ENCODE results near the gene THSD1. TPM values are rescaled to one million over a fixed set of nuclear protein-coding genes. Genes with fewer than 3 reads are reported as not detected.
A peak's percentile ranks its signal among the peaks of the same experiment; 100 is the strongest.
"Not testable (repeated sequence)": the region's sequence is repeated elsewhere in the genome, so short reads cannot be mapped to it uniquely, and the experiment has no call there.

THSD1 gene
- total and polyA plus RNA-seq, 8 donors: 10.8 to 57.2 (median 48.3) TPM

- Histone ChIP-seq H3K4me1 (peaks cover 5 to 6% of the 10 kb centered on the region in 2 donors), H3K36me3 (peaks cover 0 to 10% of the 10 kb centered on the region in 2 donors), H3K27ac (no peak overlapping the region), H3K27me3 (no peaks in the 10 kb centered on the region), H3K9me3 (no peaks in the 10 kb centered on the region), H3K4me3 (no peak overlapping the region)
- ATAC-seq (no peak), DNase-seq (no peak)
- intact Hi-C loops (cut with DNase I): no loop called here
- no peak for TF ChIP-seq CTCF (IDR thresholded peaks at IDR 0.05)
Measured at GRCh38 chr13:52374873-52375411, 31.0 kb downstream of the THSD1 start.

- DNase-seq: no peak
- H3K27me3 ChIP-seq: no peaks in the 10 kb centered on the region
- H3K36me3 ChIP-seq: peaks cover 0 to 10% of the 10 kb centered on the region in 2 donors
- no peaks in the 10 kb centered on the region for H3K9me3 ChIP-seq
- TF ChIP-seq CTCF (IDR thresholded peaks at IDR 0.05): no peak
- no peak for ATAC-seq
- intact Hi-C loops (cut with DNase I): no loop called here
- no peak overlapping the region for H3K27ac ChIP-seq
- no peak overlapping the region for H3K4me3 ChIP-seq
- peaks cover 5 to 6% of the 10 kb centered on the region in 2 donors for H3K4me1 ChIP-seq
Measured at GRCh38 chr13:52374389-52374788, 31.6 kb downstream of the THSD1 start.

GRCh38 chr13:52373277-52373676 lies 32.7 kb downstream of the THSD1 start:
- H3K36me3 ChIP-seq; H3K4me1 ChIP-seq; intact Hi-C loops (cut with DNase I); H3K9me3 ChIP-seq; H3K4me3 ChIP-seq; H3K27me3 ChIP-seq; ATAC-seq; DNase-seq; H3K27ac ChIP-seq: not testable (repeated sequence)

- intact Hi-C loops (cut with DNase I): no loop called here
- no peak for DNase-seq
- ATAC-seq: peak; percentile 47
- no peak for TF ChIP-seq CTCF (IDR thresholded peaks at IDR 0.05)
- no peaks in the 10 kb centered on the region for H3K36me3 ChIP-seq
- H3K9me3 ChIP-seq: no peaks in the 10 kb centered on the region
- H3K27ac ChIP-seq: no peak overlapping the region
- no peaks in the 10 kb centered on the region for H3K27me3 ChIP-seq
- no peak overlapping the region for H3K4me3 ChIP-seq
- H3K4me1 ChIP-seq: peaks cover 5 to 6% of the 10 kb centered on the region in 2 donors
Measured at GRCh38 chr13:52371736-52372247, 34.2 kb downstream of the THSD1 start.

GRCh38 chr13:52366291-52366690 lies 39.7 kb downstream of the THSD1 start:
- Histone ChIP-seq H3K4me1 (no peaks in the 10 kb centered on the region), H3K27ac (no peak overlapping the region), H3K27me3 (no peaks in the 10 kb centered on the region), H3K36me3 (no peaks in the 10 kb centered on the region), H3K9me3 (no peaks in the 10 kb centered on the region), H3K4me3 (no peak overlapping the region)
- no peak for ATAC-seq
- peak in 1 of 4 donors; percentile 28 for DNase-seq
- intact Hi-C loops (cut with DNase I): no loop called here
- TF ChIP-seq CTCF (IDR thresholded peaks at IDR 0.05): no peak

- intact Hi-C loops (cut with DNase I); H3K4me1 ChIP-seq; H3K9me3 ChIP-seq; H3K27ac ChIP-seq; H3K36me3 ChIP-seq; H3K4me3 ChIP-seq; H3K27me3 ChIP-seq; ATAC-seq; DNase-seq: not testable (repeated sequence)
Measured at GRCh38 chr13:52362169-52362887, 43.6 kb downstream of the THSD1 start.

Measured in left lung (tissue), 10 donors.